Stimulated activated CD8-positive, alpha-beta memory T cell treated with anti-CD3 and anti-CD28 coated beads, Interleukin-15, amount 100 ng/mL, for 48 hours (primary cell): ENCODE data around the gene ZNF32.
"Not testable (repeated sequence)": the region's sequence is repeated elsewhere in the genome, so short reads cannot be mapped to it uniquely, and the experiment has no call there.

ENCODE experiments used
- DNase-seq, 2 donors: peaks; one replicate each; pipeline ENCODE4 v3.0.0-alpha.2; 2020; ENCODE audit warnings: low read depth in 2 of 2

The ZNF32 gene

GRCh38 chr10:43680035-43680434 is 31.4 kb upstream of the ZNF32 start:
- no peak for DNase-seq

- DNase-seq = no peak
Observed at GRCh38 chr10:43679509-43679908, 30.8 kb upstream of the ZNF32 start.

GRCh38 chr10:43678654-43679053 is 30.0 kb upstream of the ZNF32 start:
- no peak for DNase-seq

GRCh38 chr10:43676901-43677300 is 28.2 kb upstream of the ZNF32 start:
- no peak for DNase-seq

GRCh38 chr10:43676331-43676730 is 27.6 kb upstream of the ZNF32 start:
- DNase-seq = no peak

- DNase-seq = no peak
Observed at GRCh38 chr10:43674553-43675210, 26.0 kb upstream of the ZNF32 start.

- DNase-seq = no peak
Observed at GRCh38 chr10:43673471-43673870, 24.8 kb upstream of the ZNF32 start.

GRCh38 chr10:43671659-43672531 is 23.2 kb upstream of the ZNF32 start:
- DNase-seq = no peak

- DNase-seq = no peak
Observed at GRCh38 chr10:43669386-43669785, 20.7 kb upstream of the ZNF32 start.

- DNase-seq = no peak
Observed at GRCh38 chr10:43667761-43668386, 19.2 kb upstream of the ZNF32 start.

- DNase-seq = no peak
Observed at GRCh38 chr10:43667317-43667731, 18.6 kb upstream of the ZNF32 start.

- no peak for DNase-seq
Observed at GRCh38 chr10:43666552-43666951, 17.9 kb upstream of the ZNF32 start.

- DNase-seq = no peak
Observed at GRCh38 chr10:43665054-43665453, 16.4 kb upstream of the ZNF32 start.

GRCh38 chr10:43658227-43658626 is 9.5 kb upstream of the ZNF32 start:
- no peak for DNase-seq

- no peak for DNase-seq
Observed at GRCh38 chr10:43655311-43655710, 6.6 kb upstream of the ZNF32 start.

- DNase-seq = no peak
Observed at GRCh38 chr10:43653746-43654145, 5.1 kb upstream of the ZNF32 start.

- DNase-seq = no peak
Observed at GRCh38 chr10:43649185-43649523, 473 bp upstream of the ZNF32 start.

GRCh38 chr10:43648095-43648397 is 635 bp downstream of the ZNF32 start:
- DNase-seq = no peak

- DNase-seq = no peak
Observed at GRCh38 chr10:43647576-43647975, 1.1 kb downstream of the ZNF32 start.

- DNase-seq = no peak
Observed at GRCh38 chr10:43645866-43646265, 2.8 kb downstream of the ZNF32 start.

- DNase-seq = no peak
Observed at GRCh38 chr10:43644252-43644651, 4.4 kb downstream of the ZNF32 start.

- no peak for DNase-seq
Observed at GRCh38 chr10:43640603-43641002, 8.1 kb downstream of the ZNF32 start.

- DNase-seq = not testable (repeated sequence)
Observed at GRCh38 chr10:43635816-43636215, 12.9 kb downstream of the ZNF32 start.
